A549 treated with CORT108297 at 1 μM for 4 hours (cell line): Measurements from ENCODE around the gene SSX7. TPM values are rescaled to one million over a fixed set of nuclear protein-coding genes. Genes with fewer than 3 reads are reported as not detected.

ENCODE experiments used
- total RNA-seq: library from RNA; stranded (reverse); fragments of 200-300 nt; extraction: Qiagen RNA extraction; gene quantifications from 5 replicates; pipeline ENCODE4 v1.2.3, GENCODE V29; 2022

Gene SSX7
- total RNA-seq = not detected in 5 replicates

GRCh38 chrX:52654800-52655199 lies at the start of gene SSX7:
SSX7 (minus strand) TSS chrX:52654900; CDS start chrX:52653472, 1,428 bp downstream.

Other genes with a start within 250 kb of the SSX7 start
- 5.1 to 36.0 TPM (median 24.6 TPM) in 5 replicates for gene XAGE1A, start 159.1 kb downstream of the SSX7 start, total RNA-seq
- gene XAGE1B, start 137.8 kb downstream of the SSX7 start, total RNA-seq = 189 to 283 TPM (median 211 TPM) in 5 replicates
- not detected in 5 replicates for gene SSX2, start 52.3 kb upstream of the SSX7 start, total RNA-seq
- not detected in 5 replicates for gene SSX2B, start 96.4 kb upstream of the SSX7 start, total RNA-seq
- 0.07 to 0.13 TPM in 2 of 5 replicates, not detected in the others for gene SPANXN5, start 142.5 kb upstream of the SSX7 start, total RNA-seq
- not detected in 5 replicates for gene XAGE5, start 156.4 kb upstream of the SSX7 start, total RNA-seq
- not detected in 5 replicates for gene XAGE3, start 213.2 kb upstream of the SSX7 start, total RNA-seq
- gene FAM156B, start 242.4 kb upstream of the SSX7 start, total RNA-seq = 6.5 to 17.2 TPM (median 8.5 TPM) in 5 replicates